ENCODE measurements around the gene EMILIN3.

EMILIN3 gene

DNA sequence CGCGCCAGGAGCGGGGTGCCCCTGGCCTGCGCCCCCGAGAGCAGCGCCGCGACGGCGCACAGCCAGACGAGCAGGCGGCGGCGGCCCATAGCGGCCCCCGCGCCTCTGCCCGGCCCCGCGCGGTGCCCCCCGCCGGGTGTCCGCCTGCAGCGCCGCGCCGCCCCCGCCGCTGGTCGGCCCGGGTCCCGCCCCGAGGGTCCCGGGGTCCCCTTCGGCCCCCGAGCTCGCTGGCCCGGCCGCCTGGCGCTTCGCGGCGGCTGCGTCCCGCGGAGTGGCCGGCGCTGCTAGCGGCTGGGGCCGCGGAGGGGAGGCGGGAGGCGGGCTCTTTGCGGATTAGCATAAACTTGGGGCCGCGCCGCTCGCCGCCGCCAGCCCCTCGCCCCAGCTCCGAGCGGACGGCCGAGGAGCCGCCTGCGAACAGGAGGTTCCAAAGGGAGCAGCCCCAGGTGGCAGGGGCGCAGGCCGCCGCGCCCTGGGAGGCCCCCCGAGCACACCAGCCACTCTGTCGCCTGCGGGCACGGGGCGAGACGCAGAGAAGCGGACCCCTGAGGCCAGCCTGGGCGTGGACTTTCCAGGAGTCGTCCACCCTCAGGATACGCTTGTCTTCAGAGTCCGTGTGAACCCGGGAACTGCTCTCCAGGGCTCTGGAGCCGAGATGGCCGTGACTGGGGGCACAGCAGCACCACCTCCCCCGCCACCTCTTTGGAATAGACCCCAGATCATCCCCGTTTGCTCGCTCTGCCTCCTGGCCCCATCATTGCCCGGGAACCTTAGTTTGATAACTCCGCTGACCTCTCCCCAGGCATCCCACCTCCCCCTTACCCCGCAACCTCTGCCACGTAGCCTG lies at the start of gene EMILIN3:
TSS of gene EMILIN3 (minus strand) at position 273 of the 847 bp plus-strand sequence. CDS start at position 89, 184 bp downstream.
- peak within 1 kb of the TSS; percentile 23 to 44 for H3K4me3 ChIP-seq
- no peak for DNase-seq
- peaks cover 0 to 4% (median 0%) of the 10 kb centered on the region in 3 donors for H3K9me3 ChIP-seq
- TF ChIP-seq CTCF (IDR thresholded peaks at IDR 0.05): no peak
- peaks cover 0 to 66% of the 10 kb centered on the region in 2 donors for H3K27me3 ChIP-seq
- intact Hi-C loops (cut with DNase I; ENCODE audit: low total_unique reads): no loop called here
- no peak within 1 kb of the TSS for H3K27ac ChIP-seq
- H3K4me1 ChIP-seq: peaks cover 0 to 19% (median 14%) of the 10 kb centered on the region in 4 donors
- no peaks in the 10 kb centered on the region for H3K36me3 ChIP-seq

- H3K27me3 ChIP-seq: no peaks in the 10 kb centered on the region
- DNase-seq: no peak
- no peak overlapping the region for H3K4me3 ChIP-seq
- no peak overlapping the region for H3K27ac ChIP-seq
- TF ChIP-seq CTCF (IDR thresholded peaks at IDR 0.05): no peak
- intact Hi-C loops (cut with DNase I; ENCODE audit: low total_unique reads): no loop called here
- H3K9me3 ChIP-seq: no peaks in the 10 kb centered on the region
- peaks cover 65 to 87% (median 81%) of the 10 kb centered on the region in 3 donors for H3K36me3 ChIP-seq
- peaks cover 0 to 10% (median 2%) of the 10 kb centered on the region in 4 donors for H3K4me1 ChIP-seq
Measured at GRCh38 chr20:41415191-41415590, 48.6 kb upstream of the EMILIN3 start.

DNA sequence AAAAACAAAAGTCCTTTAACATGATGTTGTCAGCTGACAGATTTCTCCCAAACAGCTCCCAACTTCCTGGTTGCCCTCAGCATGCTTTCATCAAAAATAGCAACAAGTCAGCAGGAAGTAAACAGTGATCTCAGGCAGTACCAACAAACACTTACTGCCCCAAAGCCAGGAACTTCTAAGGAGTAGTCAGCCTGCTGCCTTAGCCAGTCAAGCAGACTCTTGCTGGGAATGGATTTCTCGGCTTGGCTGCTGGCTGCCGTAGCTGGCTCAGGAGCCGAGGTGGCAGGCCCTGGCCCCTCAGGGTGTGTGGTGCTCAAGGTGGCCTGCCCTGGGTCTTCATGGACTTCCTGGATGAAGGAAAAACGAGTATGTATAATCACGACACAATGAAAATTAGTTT lies 46.6 kb upstream of the EMILIN3 start:
- intact Hi-C loops (cut with DNase I; ENCODE audit: low total_unique reads): no loop called here
- H3K36me3 ChIP-seq: peaks cover 70 to 91% (median 86%) of the 10 kb centered on the region in 3 donors
- no peak overlapping the region for H3K4me3 ChIP-seq
- peaks cover 0 to 10% (median 4%) of the 10 kb centered on the region in 4 donors for H3K4me1 ChIP-seq
- H3K27me3 ChIP-seq: no peaks in the 10 kb centered on the region
- DNase-seq: no peak
- H3K27ac ChIP-seq: no peak overlapping the region
- H3K9me3 ChIP-seq: no peaks in the 10 kb centered on the region
- no peak for TF ChIP-seq CTCF (IDR thresholded peaks at IDR 0.05)

DNA sequence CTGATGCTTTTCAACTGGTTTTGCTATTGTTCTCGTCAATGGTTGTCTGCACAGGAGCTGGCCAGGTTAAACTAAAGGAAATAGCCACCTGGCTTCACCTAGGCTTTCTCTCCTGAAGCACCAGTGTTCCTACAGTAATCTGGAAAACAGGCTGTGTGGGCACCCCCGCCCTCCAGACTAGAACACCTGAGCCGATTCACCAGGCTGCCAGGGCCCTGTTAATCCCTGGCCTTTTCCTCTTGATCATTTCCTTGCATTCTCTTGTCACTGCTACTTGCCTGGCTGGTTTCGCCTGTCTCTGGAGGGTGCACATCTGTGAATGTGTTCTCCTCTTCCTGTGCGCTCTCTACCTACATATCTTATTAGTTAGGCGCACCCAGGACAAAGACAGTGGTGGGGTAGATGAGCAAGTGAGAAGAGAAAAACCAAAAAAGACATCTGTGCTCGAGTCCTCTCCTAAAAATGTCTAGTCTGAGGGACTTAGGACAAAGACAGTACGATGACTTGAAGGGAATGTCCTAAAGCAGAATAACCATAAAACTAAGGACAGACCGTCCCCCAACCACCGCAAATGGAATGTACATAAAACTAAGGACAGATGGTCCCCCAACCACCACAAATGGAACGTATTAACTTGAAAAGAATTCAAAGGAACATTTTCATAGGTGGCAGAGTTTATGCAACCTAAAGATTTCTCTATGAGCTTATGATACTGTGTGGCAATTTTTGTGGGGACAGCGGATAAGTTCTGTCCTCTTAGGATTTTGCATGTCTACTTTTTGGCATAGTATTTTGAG lies 45.9 kb upstream of the EMILIN3 start:
- Histone ChIP-seq H3K36me3 (peaks cover 66 to 92% (median 87%) of the 10 kb centered on the region in 3 donors), H3K9me3 (no peaks in the 10 kb centered on the region), H3K4me1 (peaks cover 0 to 10% (median 4%) of the 10 kb centered on the region in 4 donors), H3K27ac (peak overlapping the region in 1 of 2 donors; percentile 1), H3K27me3 (no peaks in the 10 kb centered on the region), H3K4me3 (no peak overlapping the region)
- DNase-seq: no peak
- intact Hi-C loops (cut with DNase I; ENCODE audit: low total_unique reads): no loop called here
- no peak for TF ChIP-seq CTCF (IDR thresholded peaks at IDR 0.05)

DNA sequence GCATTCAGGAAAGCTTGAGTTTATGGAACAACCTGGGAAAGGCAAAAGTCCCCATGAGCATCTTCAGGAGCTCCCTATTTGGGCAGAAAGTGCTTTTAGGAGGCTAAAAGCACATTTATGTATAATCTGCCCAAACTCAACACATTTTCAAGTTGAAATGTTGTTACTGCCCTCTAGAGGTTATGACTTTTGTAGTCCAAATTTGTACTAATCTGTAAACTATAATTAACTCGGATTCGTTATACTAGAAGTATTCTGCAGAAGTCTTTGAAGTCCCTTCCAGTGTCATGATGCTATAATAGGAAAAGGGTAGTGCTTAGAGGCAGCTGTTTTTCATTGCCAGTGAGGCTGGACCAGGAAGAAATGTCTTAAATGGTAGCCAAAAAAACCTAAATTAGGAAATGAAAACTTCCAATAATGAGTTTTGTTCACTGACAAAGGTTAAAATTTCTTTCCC lies 44.8 kb upstream of the EMILIN3 start:
- peaks cover 0 to 10% (median 4%) of the 10 kb centered on the region in 4 donors for H3K4me1 ChIP-seq
- peak; percentile 43 to 48 for TF ChIP-seq CTCF (IDR thresholded peaks at IDR 0.05)
- H3K27ac ChIP-seq: peak overlapping the region in 1 of 2 donors; percentile 1
- intact Hi-C loops (cut with DNase I; ENCODE audit: low total_unique reads): no loop called here
- DNase-seq: no peak
- no peaks in the 10 kb centered on the region for H3K27me3 ChIP-seq
- peaks cover 66 to 92% (median 87%) of the 10 kb centered on the region in 3 donors for H3K36me3 ChIP-seq
- no peak overlapping the region for H3K4me3 ChIP-seq
- H3K9me3 ChIP-seq: no peaks in the 10 kb centered on the region

Measured in tibial artery (tissue), 4 donors.